Medulla oblongata (tissue), 1 donor: ENCODE measurements around the gene CD44.

Experiments
- DNase-seq: peaks from one replicate; pipeline ENCODE4 v3.0.0-alpha.2; 2015; ENCODE audit errors: extremely low spot score

CD44 gene

GRCh38 chr11:35261197-35261596 lies 122.2 kb downstream of the CD44 start:
- no peak for DNase-seq

DNA sequence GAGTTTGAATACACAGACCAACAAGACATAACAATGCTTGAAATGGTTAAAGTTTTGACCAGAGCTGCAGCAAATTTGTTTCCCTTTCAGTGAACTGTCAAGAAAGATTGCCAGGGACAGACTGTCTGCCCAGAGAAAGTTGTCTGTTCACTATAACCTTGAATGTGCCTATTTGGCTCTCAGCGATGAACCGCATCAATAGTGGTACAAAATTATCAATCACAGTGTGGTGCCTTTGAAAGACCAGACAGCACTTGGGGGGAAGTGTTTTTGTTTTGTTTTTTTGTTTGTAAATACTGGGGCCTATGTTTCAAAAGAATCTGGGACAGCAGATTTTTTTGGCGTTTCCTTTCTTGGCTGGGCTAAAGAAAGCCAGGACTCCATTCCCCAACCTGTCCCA lies 123.1 kb downstream of the CD44 start:
- peak; percentile 71 for DNase-seq

DNA sequence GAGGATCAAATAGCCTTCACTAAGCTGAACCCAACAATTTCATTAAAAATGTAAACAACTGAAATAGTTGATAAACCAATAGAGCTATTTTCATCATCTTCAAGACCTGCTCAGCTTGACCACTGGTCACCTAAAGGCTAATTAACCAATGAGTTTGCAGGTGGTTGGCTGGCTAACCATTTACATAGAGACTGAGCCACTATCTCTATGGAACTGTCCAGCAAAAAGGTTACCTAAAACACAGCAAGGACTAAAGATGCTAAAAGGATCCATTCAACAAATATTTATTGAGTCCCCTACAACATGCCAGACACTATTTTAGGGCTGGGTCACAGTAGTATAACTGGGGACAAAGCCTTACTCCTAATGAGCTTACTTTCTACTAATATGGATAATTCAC lies 123.8 kb downstream of the CD44 start:
- no peak for DNase-seq

GRCh38 chr11:35265755-35266454 lies 126.9 kb downstream of the CD44 start:
- no peak for DNase-seq

DNA sequence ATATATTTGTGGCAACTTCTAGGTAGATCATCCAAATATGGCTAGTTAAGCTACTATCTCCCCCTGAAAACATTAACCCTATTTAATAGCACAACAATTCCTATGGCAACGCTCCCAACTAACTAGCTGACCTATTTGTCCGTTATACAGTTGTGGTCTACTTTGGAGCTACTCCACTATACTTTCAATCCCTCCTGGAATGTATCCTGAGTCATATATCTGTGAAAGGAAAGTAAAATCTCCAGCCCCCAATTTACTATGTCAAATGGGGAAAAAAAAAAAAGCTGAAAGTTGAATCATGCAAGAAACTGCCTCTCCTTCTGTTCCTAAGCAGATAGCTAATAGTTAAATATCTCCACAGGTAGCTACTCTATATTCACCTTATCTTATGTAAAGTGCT lies 128.5 kb downstream of the CD44 start:
- DNase-seq: no peak

- DNase-seq: no peak
Observed at GRCh38 chr11:35270342-35270741, 131.4 kb downstream of the CD44 start.

DNA sequence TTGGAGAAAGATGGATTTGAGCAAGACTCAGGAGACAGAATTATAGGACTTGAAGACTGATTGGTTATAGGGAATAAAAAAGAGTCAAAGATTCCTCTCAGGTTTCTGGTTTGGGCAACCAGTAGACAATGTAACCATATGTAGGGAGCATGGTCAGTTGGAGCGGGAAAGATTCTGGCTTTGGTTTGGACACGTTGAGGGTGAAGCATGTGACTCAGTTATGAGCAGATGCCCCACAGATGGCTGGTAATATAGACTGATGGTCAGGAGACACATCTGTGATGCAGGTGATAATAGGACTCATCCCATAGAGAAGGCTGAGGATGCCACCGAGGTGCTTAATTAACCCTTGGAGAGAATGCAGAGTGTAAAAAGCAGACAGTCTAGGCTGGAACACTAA lies 132.1 kb downstream of the CD44 start:
- no peak for DNase-seq

DNA sequence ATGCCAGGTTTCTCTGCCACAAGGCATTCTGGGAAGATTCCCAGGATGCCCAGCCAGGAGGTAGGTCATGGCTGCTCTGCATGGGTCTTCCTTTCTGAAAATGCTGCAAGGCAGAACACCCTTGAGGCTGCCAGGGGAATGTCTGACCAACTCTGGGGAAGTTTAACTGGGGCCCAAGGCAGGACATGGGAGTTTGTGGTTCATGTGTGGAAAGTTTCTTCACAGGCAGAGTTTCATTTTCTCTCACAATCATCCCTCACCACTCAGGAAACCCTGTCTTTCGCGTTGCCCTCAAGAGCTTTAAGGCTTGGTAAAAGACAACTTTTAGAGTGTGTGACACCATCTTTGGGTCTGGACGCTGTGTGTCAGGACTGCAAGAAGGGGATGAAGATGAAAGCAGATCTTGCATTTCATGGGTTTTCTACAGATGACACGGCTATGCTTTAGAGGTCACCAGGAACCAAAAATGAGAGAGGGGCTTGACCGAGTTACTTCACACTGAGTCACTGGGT lies 133.5 kb downstream of the CD44 start:
- peak; percentile 69 for DNase-seq

GRCh38 chr11:35274909-35275785 lies 136.2 kb downstream of the CD44 start:
- peak; percentile 84 for DNase-seq

- DNase-seq: peak; percentile 69
Observed at GRCh38 chr11:35275786-35276170, 136.8 kb downstream of the CD44 start.

DNA sequence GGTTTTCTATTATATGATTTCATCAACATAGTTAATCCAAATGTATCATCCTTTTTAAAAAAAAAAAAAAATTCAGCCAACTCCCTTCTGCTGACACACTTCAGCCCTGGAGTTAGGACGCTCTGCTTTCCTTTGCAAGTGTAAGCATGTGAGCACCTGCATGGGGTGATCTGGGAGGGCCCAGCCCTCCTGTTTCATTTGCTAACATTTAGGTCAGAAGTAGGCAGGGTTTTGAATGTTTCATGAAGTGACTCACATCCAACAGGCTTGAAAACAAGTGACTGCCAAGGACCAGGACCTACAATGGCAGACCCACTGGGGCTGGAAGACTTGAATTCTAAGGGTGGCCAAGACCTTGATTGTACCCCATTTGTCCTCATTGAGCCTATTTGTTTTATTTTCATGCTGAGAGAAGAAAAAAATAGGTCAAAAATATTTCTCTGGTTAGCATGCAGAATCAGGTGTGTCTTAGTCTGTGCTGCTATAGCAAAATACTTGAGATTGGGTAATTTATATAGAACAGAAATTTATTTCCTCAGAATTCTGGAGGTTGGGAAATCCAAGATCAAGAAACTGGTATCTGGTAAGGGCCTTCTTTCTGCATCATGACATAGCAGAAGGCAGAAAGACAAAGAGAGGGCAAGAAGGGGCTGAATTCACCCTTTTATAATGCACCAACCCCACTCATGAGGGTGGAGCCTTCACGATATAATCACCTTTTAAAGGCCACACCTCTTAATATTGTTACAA lies 137.6 kb downstream of the CD44 start:
- peak; percentile 77 for DNase-seq

DNA sequence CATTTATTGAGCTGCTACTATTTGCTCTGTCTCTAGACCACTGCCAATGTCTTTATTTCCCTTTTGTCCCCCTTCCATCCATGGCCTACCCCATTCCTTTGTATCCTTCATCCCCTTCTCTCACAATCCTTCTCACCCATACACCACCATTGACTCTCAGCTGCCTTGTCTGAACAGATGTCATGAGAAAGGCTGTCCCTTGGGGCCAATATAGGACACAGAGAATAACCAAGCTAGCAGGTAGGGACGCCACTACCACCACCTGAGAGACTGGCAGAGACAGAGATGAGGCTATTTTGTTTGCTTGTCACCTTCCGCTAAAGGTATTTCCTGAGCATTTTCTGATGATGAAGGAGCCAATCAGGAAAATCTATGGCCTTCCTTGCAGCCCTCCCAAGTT lies 138.9 kb downstream of the CD44 start:
- DNase-seq: no peak

DNA sequence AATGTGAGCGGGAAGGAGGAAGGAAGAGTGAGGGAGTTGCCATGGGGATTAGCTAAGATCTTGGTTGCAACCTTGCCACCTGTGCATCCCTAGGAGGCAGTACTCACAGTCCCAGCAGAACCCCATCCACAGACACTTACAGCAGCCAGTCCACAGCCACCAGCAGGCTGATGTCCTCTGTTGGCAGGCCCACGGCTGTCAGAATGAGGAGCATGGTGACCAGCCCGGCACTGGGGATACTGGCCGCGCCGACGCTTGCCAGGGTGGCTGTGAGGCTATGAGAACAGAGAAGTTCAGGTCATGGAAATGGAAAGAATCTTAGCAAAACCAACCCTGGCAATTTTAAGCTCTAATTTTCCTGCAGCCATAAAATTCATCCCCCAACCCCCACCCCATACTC lies 141.8 kb downstream of the CD44 start:
- no peak for DNase-seq

DNA sequence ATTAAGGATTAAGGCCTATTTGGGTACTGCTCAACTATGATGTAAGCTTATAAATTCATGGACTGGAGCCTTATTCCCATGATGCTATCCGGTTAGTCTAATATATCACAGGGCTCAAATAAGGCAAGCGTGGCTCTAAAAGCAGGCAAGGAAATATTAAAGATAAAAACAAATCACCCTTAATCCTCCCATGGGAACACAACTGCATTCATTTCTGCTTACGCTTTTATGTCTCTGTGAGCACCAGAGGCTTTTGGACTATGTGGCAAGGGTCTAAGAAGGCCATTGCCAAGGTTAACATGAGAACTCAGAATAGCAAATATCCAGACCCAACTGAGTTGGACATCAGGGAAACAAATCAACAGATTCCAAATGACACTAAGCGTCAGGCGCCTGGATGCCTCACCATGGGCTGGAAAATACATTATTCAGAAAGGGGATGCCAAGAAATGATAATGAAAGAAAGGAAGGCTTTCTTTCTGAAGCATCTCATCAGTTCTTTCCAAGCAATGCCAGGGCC lies 142.3 kb downstream of the CD44 start:
- DNase-seq: no peak
